Transverse colon (tissue), 4 donors: Measurements from ENCODE around the gene IL1RL2. TPM values are rescaled to one million over a fixed set of nuclear protein-coding genes. Genes with fewer than 3 reads are reported as not detected.

Experiments used
- DNase-seq: peaks from one replicate; pipeline ENCODE4 v3.0.0-alpha.2; 2019
- H3K27ac ChIP-seq, 4 donors: fragments of 200-600 bp; sonication (generic); 2 replicates each; pipeline ENCODE4 v1.5.1; 2016 to 2018; ENCODE audit warnings: inconsistent platforms in 4 of 4
- H3K27me3 ChIP-seq: fragments of 200-600 bp; sonication (generic); 2 replicates; pipeline ENCODE4 v1.5.1; 2017; ENCODE audit warnings: inconsistent platforms
- H3K36me3 ChIP-seq, 4 donors: fragments of 200-600 bp; sonication (generic); 2 replicates each; pipeline ENCODE4 v1.5.1; 2017 to 2019; ENCODE audit warnings: inconsistent platforms in 4 of 4
- H3K4me1 ChIP-seq, 4 donors: fragments of 200-600 bp; sonication (generic); 2 replicates each; pipeline ENCODE4 v1.5.1; 2017 to 2020; ENCODE audit warnings: inconsistent platforms in 4 of 4
- H3K4me3 ChIP-seq, 4 donors: fragments of 200-600 bp; sonication (generic); 1 replicate in 1 of 4; 2 replicates in 3 of 4; pipeline versions ENCODE4 v1.5.1 to v1.6.1; 2017 to 2019; ENCODE audit warnings: inconsistent platforms in 4 of 4
- H3K9me3 ChIP-seq, 2 donors: fragments of 200-600 bp; sonication (generic); 2 replicates each; pipeline ENCODE4 v1.5.1; 2017 to 2019; ENCODE audit warnings: inconsistent platforms in 2 of 2
- EP300 ChIP-seq: sonication (generic); formaldehyde crosslinking; IDR thresholded peaks from one replicate; pipeline ENCODE4 v1.6.1; 2017; ENCODE audit warnings: antibody characterized with exemption, low read depth
- POLR2A ChIP-seq: fragments of 450-650 bp; IDR thresholded peaks from one replicate; pipeline ENCODE4 v1.6.1; 2016; ENCODE audit warnings: antibody characterized with exemption, mild to moderate bottlenecking, moderate library complexity
- POLR2AphosphoS5 ChIP-seq, 3 donors: sonication (generic); formaldehyde crosslinking; IDR thresholded peaks; one replicate each; pipeline ENCODE4 v1.6.1; 2016; ENCODE audit warnings: antibody characterized with exemption in 3 of 3
- WGBS, 2 donors: methylation state at CpG; one replicate each; pipeline ENCODE4 v1.1.5; 2018; ENCODE audit warnings: low coverage in 1 of 2; 5-methylcytosine and 5-hydroxymethylcytosine counted together
- in situ Hi-C, 4 donors: fragments of 200-750 bp; cut with MboI; loops; one replicate each; pipeline versions ENCODE4 v1.15.0 to v1.15.1; 2017; ENCODE audit warnings: low sequenced_read_pairs in 3 of 4, low pct_ligation_motif_present in 1 of 4, low pct_unique_long_range_greater_than_20kb in 1 of 4
- intact Hi-C: fragments of 100-400 bp; cut with DNase I; formaldehyde crosslinking; loops from one replicate; pipeline ENCODE4 v1.15.1; 2023; ENCODE audit warnings: low total_unique reads
- total RNA-seq, 4 donors: library from RNA; depleted of rRNA; stranded (reverse); fragments of >200 nt; gene quantifications; one replicate each; pipeline ENCODE4 v1.1.0, GENCODE V29; 2016
- TF ChIP-seq, protein P1 (sequence below), 5 experiments: fragments of 200-600 bp in 3 of 5; fragments of 450-650 bp in 2 of 5; sonication (generic) in 3 of 5; IDR thresholded peaks; 1 replicate in 2 of 5; 2 replicates in 3 of 5; pipeline ENCODE4 v1.5.1; 2016 to 2017; ENCODE audit warnings: antibody characterized with exemption in 5 of 5, inconsistent platforms in 3 of 5, mild to moderate bottlenecking in 2 of 5, moderate library complexity in 1 of 5

Gene IL1RL2
- total RNA-seq, 4 donors from 2014 or later, result 1.5 to 1.9 TPM; not detected in 2

DNA sequence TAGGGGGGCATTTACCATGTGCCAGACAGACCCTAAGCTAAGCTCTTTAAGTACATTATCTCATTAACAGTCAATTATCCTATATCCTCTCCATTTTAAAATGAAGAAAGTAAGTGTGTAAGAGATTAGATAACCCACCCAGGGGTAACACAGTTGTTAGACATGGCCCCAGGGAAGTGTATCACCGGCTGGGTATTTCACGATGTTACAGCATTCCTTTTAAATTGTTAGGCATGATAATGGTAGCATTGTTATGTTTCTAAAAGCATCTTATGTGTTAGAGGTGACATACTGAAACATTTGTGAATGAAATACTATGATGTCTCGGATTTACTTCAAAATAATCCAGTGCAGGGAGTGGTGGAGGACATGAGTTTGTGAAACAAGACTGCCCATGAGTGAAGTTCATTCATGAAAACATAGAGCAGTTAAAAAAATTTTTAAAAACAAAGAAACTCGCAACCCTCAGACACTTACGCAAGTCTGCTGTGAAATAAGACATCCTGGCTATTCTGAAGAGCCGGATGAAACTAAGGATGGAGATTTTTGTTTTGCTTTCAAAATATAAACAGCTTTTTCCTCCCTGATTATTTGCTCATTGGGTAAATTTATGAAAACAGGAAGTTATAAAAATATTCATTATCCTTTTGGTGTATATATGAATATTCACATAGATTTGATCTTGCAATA is 54.9 kb downstream of the IL1RL2 start:
- intact Hi-C loops, result loop anchor here (2.0 to 10.0 kb wide), 2 partner anchors 57 to 221 kb away; partner anchors contain the start of gene IL1RL2
- no peaks in the 10 kb centered on the region for H3K27me3 ChIP-seq
- DNase-seq, result no peak
- TF ChIP-seq POLR2A (no peak), POLR2AphosphoS5 (IDR thresholded peaks at IDR 0.05) (no peak), EP300 (no peak)
- TF ChIP-seq, protein P1, sequence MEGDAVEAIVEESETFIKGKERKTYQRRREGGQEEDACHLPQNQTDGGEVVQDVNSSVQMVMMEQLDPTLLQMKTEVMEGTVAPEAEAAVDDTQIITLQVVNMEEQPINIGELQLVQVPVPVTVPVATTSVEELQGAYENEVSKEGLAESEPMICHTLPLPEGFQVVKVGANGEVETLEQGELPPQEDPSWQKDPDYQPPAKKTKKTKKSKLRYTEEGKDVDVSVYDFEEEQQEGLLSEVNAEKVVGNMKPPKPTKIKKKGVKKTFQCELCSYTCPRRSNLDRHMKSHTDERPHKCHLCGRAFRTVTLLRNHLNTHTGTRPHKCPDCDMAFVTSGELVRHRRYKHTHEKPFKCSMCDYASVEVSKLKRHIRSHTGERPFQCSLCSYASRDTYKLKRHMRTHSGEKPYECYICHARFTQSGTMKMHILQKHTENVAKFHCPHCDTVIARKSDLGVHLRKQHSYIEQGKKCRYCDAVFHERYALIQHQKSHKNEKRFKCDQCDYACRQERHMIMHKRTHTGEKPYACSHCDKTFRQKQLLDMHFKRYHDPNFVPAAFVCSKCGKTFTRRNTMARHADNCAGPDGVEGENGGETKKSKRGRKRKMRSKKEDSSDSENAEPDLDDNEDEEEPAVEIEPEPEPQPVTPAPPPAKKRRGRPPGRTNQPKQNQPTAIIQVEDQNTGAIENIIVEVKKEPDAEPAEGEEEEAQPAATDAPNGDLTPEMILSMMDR (IDR thresholded peaks at IDR 0.05), result no peak
- no peaks in the 10 kb centered on the region for H3K9me3 ChIP-seq
- H3K4me3 ChIP-seq, result no peak overlapping the region
- 85 to 89% methylated on average over 6 of the region's 6 CpGs for WGBS, 2 donors
- no peaks in the 10 kb centered on the region for H3K36me3 ChIP-seq
- in situ Hi-C loops, result loop anchor here in 3 of 4 donors (5.0 to 10.0 kb wide), 2 partner anchors 217 to 219 kb away; no protein-coding TSS in a partner anchor
- peaks cover 0 to 9% (median 6%) of the 10 kb centered on the region in 4 donors for H3K4me1 ChIP-seq
- H3K27ac ChIP-seq, result peak overlapping the region in 1 of 4 donors; percentile 55

DNA sequence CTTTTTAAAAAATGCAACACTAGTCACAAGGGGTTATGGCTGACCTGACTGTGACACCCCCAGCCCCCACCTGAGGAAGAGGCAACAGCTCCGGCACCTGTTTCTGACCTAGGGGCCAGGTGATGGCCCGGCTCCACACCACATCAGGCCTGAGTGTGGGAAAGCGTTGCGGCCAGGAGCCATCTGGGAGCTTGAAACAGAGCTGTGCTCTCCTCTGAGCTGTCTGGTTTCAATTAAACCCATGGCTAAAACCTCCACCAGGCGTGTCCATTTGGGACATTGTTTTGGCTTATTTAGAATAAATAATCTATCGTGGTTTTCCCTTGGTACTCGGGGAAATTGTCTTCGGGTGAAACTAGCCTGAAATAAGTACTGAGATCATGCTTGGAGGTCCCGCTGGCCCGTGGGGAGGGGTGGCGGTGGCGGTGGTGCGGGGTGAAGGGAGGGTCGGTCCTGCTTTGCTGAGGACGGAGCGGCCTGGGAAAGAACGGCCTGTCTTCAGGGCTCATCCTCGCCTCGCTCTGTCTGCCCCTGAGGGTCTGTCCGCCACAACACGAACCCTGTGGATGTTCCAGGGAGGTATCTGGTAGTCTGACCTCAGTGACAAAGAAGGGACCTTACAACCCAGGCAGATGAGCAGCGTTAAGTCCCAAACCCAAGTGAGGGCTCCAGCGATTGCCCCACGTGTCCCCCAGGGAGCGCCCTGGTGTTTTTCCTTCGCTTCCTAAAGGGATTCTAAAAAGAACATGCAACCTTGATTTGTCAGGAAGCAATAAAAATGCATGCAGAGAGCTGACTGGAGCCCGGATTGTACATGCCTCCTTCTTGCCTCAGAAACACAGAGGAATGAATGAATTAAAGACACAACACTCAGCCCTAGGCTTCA is 58.7 kb downstream of the IL1RL2 start:
- Histone ChIP-seq H3K27ac (no peak overlapping the region), H3K36me3 (no peaks in the 10 kb centered on the region), H3K4me1 (peaks cover 0 to 7% (median 4%) of the 10 kb centered on the region in 4 donors), H3K9me3 (no peaks in the 10 kb centered on the region), H3K27me3 (peaks cover 3% of the 10 kb centered on the region), H3K4me3 (no peak overlapping the region)
- WGBS, 2 donors, result 82 to 86% methylated on average over 6 to 27 of the region's 27 CpGs
- intact Hi-C loops, result loop anchor here (10.0 kb wide), 1 partner anchor 61 kb away; the partner anchor contains the start of gene IL1RL2
- no peak for TF ChIP-seq POLR2A
- TF ChIP-seq EP300, result no peak
- no peak for TF ChIP-seq POLR2AphosphoS5 (IDR thresholded peaks at IDR 0.05)
- TF ChIP-seq, protein P1 (IDR thresholded peaks at IDR 0.05), result no peak
- in situ Hi-C loops, result loop anchor here in 1 of 4 donors (10.0 kb wide), 1 partner anchor 221 kb away; no protein-coding TSS in a partner anchor
- DNase-seq, result no peak

DNA sequence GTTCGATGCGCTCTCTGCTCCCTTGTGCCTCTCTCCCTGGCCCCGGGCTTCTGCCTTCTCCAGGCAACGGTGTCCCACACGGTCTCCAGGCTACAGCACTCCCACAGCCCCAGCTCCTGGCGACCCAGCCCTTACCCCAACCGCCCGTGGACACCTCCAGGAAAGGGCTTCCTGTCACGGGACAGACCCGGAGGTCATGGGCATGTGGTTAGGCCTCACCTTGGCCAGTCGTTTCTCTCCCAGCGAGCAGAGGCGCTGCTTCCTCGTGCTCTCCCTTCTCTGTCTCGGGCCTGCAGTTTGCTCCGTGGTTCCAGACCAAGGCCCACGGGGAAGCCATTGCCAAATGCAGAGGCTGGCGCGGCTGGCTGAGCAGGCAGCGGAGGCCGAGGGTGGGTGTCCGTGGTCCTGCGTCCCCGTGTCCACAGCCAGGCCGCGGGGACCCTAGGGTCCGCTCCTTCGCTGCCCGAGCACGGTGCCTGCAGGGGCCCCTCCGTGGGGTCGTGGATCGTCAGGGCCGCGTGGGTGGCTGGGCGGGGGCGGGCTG is 63.5 kb downstream of the IL1RL2 start:
- H3K4me1 ChIP-seq, result peaks cover 0 to 10% (median 5%) of the 10 kb centered on the region in 4 donors
- 88% methylated on average over 34 of the region's 37 CpGs; no CpG with 5 or more reads in 1 of the 2 donors for WGBS, 2 donors
- H3K4me3 ChIP-seq, result no peak overlapping the region
- no peak for DNase-seq
- TF ChIP-seq, protein P1 (IDR thresholded peaks at IDR 0.05), result no peak
- TF ChIP-seq POLR2AphosphoS5 (IDR thresholded peaks at IDR 0.05) (no peak), EP300 (no peak), POLR2A (no peak)
- no peak overlapping the region for H3K27ac ChIP-seq
- in situ Hi-C loops, result loop anchor here in 3 of 4 donors (10.0 kb wide), 4 partner anchors 94 to 194 kb away; partner anchors contain the start of gene IL18R1 (in 1 of the 3)
- H3K27me3 ChIP-seq, result peaks cover 5% of the 10 kb centered on the region
- intact Hi-C loops, result no loop called here
- H3K9me3 ChIP-seq, result no peaks in the 10 kb centered on the region
- no peaks in the 10 kb centered on the region for H3K36me3 ChIP-seq
